ENCODE measurements around the gene LRSAM1. TPM values are rescaled to one million over a fixed set of nuclear protein-coding genes. Genes with fewer than 3 reads are reported as not detected.

The LRSAM1 gene
- total and polyA plus RNA-seq, 9 of the 15 experiments (the other 6 are each of a cell fraction or from before 2014, with no cell fraction given), result 0.07 to 16.2 (median 4.7) TPM

- TF ChIP-seq ZNF609 (CRISPR knock-in tag; IDR thresholded peaks at IDR 0.05; ENCODE audit: borderline replicate concordance), result no peak
- TF ChIP-seq SIN3B (IDR thresholded peaks at IDR 0.05; ENCODE audit: low read depth), result no peak
- TF ChIP-seq TAL1 (IDR thresholded peaks at IDR 0.05), result peak; percentile 57
- TF ChIP-seq ZNF76 (CRISPR knock-in tag; IDR thresholded peaks at IDR 0.05; ENCODE audit: borderline replicate concordance), result no peak
- TF ChIP-seq GTF2B (IDR thresholded peaks at IDR 0.05; ENCODE audit: extremely low read depth, insufficient read length), result no peak
- TF ChIP-seq EZH2 (IDR thresholded peaks at IDR 0.05; ENCODE audit: borderline replicate concordance, low read depth, low read length), result no peak
- no peak; the same call in 1 of the 2 replicates for TF ChIP-seq E2F3 (CRISPR knock-in tag; IDR thresholded peaks at IDR 0.05)
- no peak for TF ChIP-seq KHSRP (IDR thresholded peaks at IDR 0.05)
- TF ChIP-seq NR0B1 (IDR thresholded peaks at IDR 0.05; ENCODE audit: partially characterized antibody), result no peak
- no peak for TF ChIP-seq HNRNPK (IDR thresholded peaks at IDR 0.05; ENCODE audit: low read depth, low read length, poor library complexity, severe bottlenecking)
- TF ChIP-seq ZNF133 (CRISPR knock-in tag; IDR thresholded peaks at IDR 0.05), result no peak
- no peak for TF ChIP-seq MLX (CRISPR knock-in tag; conservative IDR thresholded peaks at IDR 0.05)
- TF ChIP-seq BMI1 (IDR thresholded peaks at IDR 0.05; ENCODE audit: low read length), result no peak
- TF ChIP-seq OTX1 (CRISPR knock-in tag; IDR thresholded peaks at IDR 0.05), result 0 out of 2 replicates have a peak, but pooled peaks have one; percentile 7
- TF ChIP-seq THRB (CRISPR knock-in tag; conservative IDR thresholded peaks at IDR 0.05), result no peak
- TF ChIP-seq MBD2 (IDR thresholded peaks at IDR 0.05; ENCODE audit: borderline replicate concordance, low read depth), result peak; percentile 16; the same call in 1 of the 2 replicates
- TF ChIP-seq CGGBP1 (CRISPR knock-in tag; IDR thresholded peaks at IDR 0.05), result no peak
- no peak for TF ChIP-seq RBFOX2 (IDR thresholded peaks at IDR 0.05; ENCODE audit: low read depth, low read length)
- TF ChIP-seq TAF9B (IDR thresholded peaks at IDR 0.05; ENCODE audit: partially characterized antibody), result no peak
These were observed 88.1 kb downstream of the LRSAM1 start (continued) for GRCh38 chr9:127539259-127539981.

Data from K562 (cell line).